Nucleus accumbens (tissue), 56 donors: ENCODE results near the gene ZNF622.

ENCODE experiments used
- DNase-seq, 56 donors: peaks; one replicate each; lab custom pipeline; 2025; lab: John Stamatoyannopoulos, UW

The ZNF622 gene, protein sequence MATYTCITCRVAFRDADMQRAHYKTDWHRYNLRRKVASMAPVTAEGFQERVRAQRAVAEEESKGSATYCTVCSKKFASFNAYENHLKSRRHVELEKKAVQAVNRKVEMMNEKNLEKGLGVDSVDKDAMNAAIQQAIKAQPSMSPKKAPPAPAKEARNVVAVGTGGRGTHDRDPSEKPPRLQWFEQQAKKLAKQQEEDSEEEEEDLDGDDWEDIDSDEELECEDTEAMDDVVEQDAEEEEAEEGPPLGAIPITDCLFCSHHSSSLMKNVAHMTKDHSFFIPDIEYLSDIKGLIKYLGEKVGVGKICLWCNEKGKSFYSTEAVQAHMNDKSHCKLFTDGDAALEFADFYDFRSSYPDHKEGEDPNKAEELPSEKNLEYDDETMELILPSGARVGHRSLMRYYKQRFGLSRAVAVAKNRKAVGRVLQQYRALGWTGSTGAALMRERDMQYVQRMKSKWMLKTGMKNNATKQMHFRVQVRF

GRCh38 chr5:16465544-16466432 lies at the start of gene ZNF622:
Gene ZNF622, minus strand, starts transcription at chr5:16465800. Its CDS starts 135 bp downstream, at chr5:16465665.
- peak; percentile 31 to 94 (median 82) for DNase-seq

DNA sequence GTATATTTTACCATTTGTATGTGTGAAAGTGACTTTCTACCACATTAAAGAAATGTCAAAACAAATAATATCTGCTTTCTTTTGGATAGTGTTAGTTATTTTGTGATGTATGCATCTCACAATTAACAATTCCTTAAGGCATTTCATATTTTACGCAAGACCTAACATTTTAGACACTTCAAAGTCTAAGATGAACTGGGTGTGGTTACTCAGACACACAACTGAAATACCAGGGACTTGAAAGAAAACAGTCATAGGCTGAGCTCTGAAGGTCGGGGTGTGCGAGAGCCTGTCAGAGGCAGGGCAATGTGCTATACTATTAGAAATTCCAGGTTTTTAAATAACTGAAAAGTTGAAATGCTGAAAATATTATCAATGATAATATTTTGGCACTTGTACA lies 44.5 kb upstream of the ZNF622 start:
- no peak for DNase-seq

GRCh38 chr5:16508730-16509531 lies 43.3 kb upstream of the ZNF622 start:
- peak in 1 of 56 donors; percentile 6 for DNase-seq

GRCh38 chr5:16507716-16508115 lies 42.1 kb upstream of the ZNF622 start:
- DNase-seq = no peak

DNA sequence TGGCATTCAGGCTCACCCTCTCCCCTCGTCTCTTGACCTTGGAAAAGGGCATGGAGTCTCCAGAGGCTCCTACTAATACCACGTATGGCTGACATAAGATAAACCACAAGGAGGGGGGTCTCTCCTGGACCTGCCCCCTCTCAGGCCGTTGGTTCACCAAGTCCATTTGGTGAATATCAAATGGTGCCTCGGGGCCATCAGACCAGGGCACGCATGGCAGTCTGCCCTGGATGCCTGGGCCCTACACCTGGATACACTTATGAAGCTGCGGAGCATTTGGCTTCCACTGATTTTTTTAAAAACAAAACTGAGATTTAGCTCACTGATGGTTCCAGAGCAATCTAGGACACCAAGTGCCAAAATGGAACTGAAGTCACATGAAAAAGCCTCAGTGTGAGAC lies 40.3 kb upstream of the ZNF622 start:
- DNase-seq = no peak

DNA sequence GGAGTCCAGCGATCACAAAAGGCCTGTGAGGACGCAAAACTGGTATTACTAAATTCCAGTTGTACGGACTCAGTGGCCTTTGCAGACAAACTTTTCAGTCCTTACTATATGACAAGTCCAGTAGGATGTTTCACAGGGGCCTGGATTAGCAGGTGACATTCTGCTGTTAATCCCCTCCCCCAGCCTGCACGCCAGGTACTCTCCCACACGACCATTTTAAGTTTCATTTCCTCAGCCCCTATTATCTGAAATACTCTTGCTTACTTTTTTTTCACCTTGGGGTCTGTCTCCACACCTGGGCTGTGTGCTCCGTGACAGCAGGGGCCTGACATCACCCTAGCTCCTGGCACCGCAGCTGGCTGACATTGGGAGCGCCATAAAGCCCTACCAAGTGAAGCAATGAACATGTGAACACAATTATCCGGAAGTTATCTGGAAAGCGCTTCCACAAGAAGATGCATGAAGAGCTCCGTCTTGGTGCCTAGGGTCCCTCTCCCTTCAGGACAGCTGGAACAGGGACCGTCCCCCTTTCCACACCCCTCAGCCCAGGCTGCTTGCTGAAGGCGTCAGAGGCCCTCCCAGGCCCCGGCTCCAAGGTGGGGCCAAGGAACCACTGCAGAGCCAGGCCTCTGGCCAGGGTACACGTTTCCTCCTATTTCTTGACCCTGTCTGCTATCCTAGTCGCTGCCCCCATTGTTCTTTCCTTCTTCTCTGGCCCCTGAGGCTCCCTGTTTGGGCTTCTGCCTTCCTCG lies 39.7 kb upstream of the ZNF622 start:
- DNase-seq = no peak

DNA sequence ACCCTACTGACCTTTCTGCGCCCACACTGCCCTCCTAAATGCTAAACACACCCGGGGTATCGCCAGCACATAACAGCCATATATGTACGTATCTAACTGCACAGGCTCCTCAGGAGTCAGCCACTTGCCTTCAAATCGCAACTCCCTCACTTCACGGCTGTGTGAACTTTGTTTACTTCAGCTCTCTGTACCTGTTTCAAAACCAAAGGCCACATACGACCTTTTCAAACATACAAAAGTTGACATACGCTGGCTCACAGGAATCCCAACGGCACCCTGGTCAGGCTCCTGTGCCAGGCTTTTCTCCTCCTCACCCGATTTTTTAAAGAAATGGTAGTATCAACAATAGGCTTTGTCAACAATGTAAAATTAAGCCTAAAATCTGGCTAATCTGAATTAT lies 39.0 kb upstream of the ZNF622 start:
- DNase-seq = no peak

GRCh38 chr5:16502866-16503265 lies 37.3 kb upstream of the ZNF622 start:
- DNase-seq = no peak

- no peak for DNase-seq
Observed at GRCh38 chr5:16500024-16500423, 34.4 kb upstream of the ZNF622 start.

DNA sequence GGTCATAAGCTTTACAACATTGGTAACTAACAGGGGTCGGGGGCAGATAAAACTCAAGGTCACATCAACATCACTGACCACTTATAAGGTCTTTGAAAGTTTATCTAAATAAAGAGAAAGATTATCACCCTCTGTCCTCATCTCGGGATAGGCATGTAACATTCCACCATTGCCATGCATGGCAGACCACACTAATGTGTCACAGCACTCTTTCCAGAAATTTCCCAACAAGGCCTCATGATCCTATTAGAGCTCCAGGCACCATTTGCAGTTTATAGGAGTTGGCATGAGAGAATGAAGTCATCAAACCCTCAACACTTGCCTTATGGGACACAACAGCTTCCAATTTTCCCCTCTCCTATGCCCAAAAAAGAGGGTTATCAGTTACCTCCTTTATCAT lies 31.9 kb upstream of the ZNF622 start:
- no peak for DNase-seq

GRCh38 chr5:16493261-16493660 lies 27.7 kb upstream of the ZNF622 start:
- DNase-seq = no peak

DNA sequence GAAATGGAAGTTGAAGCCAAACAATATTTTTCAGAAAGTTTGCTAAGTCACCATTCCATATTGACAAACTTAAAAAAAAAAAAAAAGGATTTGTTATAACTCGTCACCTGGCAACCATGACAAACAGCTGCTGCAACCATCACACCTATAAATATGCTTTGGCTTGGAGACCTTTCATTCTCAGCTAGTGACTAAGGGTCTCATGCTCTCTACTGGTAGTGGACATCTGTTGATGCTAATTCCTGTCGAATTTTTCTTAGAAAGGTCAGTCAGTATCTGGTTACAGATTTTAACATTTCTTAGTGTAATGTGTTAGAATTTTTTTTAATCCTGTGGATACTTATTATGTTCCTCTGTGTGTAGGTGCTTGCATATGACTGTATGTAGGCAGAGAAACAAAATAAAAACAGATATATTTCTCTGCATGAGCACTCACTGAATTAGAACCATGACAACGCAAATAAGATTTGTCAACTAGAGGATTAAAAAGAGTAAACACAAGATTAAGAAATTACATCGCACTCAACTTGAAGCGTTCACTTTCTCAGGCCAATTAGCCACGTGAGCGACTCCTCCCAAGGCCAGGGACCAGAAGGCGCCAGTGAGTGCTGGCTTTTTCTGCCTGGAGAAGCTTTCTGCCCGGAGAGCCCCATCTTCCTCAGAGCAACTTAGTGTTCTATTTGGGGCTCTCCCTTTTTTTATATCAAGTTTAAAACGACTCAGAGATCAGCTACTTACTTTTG lies 27.0 kb upstream of the ZNF622 start:
- DNase-seq = peak in 5 of 56 donors; percentile 6 to 34 (median 12)

- DNase-seq = no peak
Observed at GRCh38 chr5:16490911-16491310, 25.3 kb upstream of the ZNF622 start.

- DNase-seq = peak in 6 of 56 donors; percentile 7 to 37 (median 18)
Observed at GRCh38 chr5:16489322-16489791, 23.8 kb upstream of the ZNF622 start.

- DNase-seq = no peak
Observed at GRCh38 chr5:16487456-16487855, 21.9 kb upstream of the ZNF622 start.

DNA sequence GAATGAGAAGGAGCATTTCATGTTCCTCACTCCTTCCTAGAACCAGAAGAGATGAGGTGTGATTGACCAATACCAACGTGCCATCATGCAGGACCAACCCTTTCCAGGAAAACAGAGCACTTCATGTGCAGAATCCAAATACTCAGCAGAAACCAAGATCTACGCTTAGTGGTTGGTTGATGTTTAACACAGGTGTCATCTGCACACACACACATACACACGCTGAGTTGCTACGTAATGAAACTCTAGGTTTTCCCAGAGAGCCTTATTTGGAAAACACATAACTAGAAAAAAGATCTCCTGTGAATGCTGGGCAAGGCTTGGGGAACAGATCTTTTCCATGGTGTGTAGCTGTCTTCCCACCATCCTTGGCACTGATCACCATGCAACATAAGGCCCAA lies 21.1 kb upstream of the ZNF622 start:
- no peak for DNase-seq

- no peak for DNase-seq
Observed at GRCh38 chr5:16485656-16486055, 20.1 kb upstream of the ZNF622 start.

GRCh38 chr5:16484081-16484480 lies 18.5 kb upstream of the ZNF622 start:
- DNase-seq = no peak

DNA sequence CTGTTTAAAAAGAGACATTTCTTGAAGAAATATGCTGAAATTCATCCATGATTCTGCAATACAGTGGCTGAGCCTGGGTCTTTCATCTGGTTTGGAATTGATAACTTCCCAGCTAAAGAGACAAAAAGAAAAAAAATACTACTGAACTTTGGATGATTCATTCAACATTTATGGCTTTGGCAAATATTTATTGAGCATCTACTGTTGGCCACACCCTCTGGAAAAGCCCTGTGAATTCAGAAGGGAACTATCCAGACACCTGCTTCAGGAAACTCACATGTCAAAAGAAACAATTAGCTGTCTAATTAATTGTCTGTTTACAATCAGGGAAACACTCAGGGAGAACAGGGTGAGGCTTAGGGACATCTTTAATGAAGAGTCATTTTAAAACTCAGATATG lies 17.8 kb upstream of the ZNF622 start:
- DNase-seq = no peak
